Ectodermal cell (in vitro differentiated cells): ENCODE data around the gene MTHFD2L.

ENCODE experiments used
- H3K27ac ChIP-seq: 2 replicates; pipeline ENCODE4 v1.7.0; 2013; ENCODE audit warnings: mild to moderate bottlenecking, low read depth, low read length; ENCODE audit not compliant: insufficient read depth, poor library complexity, severe bottlenecking
- H3K27me3 ChIP-seq: 2 replicates; pipeline ENCODE4 v1.7.0; 2013; ENCODE audit warnings: mild to moderate bottlenecking, low read length; ENCODE audit not compliant: insufficient read depth, control insufficient read depth, poor library complexity, severe bottlenecking
- H3K36me3 ChIP-seq: one replicate; pipeline ENCODE4 v1.7.0; 2013; ENCODE audit warnings: low read length; ENCODE audit not compliant: control insufficient read depth, insufficient read depth
- H3K4me1 ChIP-seq: one replicate; pipeline ENCODE4 v1.7.0; 2013; ENCODE audit warnings: low read length; ENCODE audit not compliant: control insufficient read depth, insufficient read depth
- H3K4me3 ChIP-seq: 2 replicates; pipeline ENCODE4 v1.7.0; 2013; ENCODE audit warnings: low read depth, low read length, control low read depth; ENCODE audit not compliant: insufficient read depth
- H3K9me3 ChIP-seq: 2 replicates; pipeline ENCODE4 v1.7.0; 2013; ENCODE audit warnings: mild to moderate bottlenecking, low read length, moderate library complexity; ENCODE audit not compliant: control insufficient read depth
- WGBS, 2 experiments: methylation state at CpG; one replicate each; pipeline ENCODE4 v1.1.7; 2013; ENCODE audit warnings: missing lambda C conversion rate in 2 of 2; 5-methylcytosine and 5-hydroxymethylcytosine counted together

The MTHFD2L gene

DNA sequence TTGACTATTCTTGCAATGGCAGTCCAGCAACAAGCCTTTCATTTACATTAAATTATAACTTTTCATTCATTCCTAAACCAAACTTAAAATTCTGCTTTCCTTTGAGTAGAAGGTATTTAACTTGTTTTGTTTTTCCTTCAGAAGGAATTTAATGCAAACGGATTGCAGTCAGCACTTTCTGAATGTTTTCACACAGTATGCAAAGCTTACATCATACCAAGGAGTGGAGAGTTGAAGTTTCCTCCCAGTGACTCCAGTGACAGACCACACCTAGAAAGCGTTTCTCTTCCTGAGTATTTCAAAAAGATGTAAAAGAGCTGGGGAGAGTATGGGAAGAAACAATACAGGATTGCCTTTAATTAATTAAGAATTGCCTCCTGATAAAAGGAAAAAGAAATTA is 158.5 kb downstream of the MTHFD2L start:
- Histone ChIP-seq H3K27ac (no peak overlapping the region), H3K4me3 (no peak overlapping the region), H3K36me3 (no peaks in the 10 kb centered on the region), H3K4me1 (no peaks in the 10 kb centered on the region), H3K9me3 (no peaks in the 10 kb centered on the region), H3K27me3 (no peaks in the 10 kb centered on the region)
- WGBS, 2 experiments: 58 to 81% methylated on average over 2 of the region's 2 CpGs

DNA sequence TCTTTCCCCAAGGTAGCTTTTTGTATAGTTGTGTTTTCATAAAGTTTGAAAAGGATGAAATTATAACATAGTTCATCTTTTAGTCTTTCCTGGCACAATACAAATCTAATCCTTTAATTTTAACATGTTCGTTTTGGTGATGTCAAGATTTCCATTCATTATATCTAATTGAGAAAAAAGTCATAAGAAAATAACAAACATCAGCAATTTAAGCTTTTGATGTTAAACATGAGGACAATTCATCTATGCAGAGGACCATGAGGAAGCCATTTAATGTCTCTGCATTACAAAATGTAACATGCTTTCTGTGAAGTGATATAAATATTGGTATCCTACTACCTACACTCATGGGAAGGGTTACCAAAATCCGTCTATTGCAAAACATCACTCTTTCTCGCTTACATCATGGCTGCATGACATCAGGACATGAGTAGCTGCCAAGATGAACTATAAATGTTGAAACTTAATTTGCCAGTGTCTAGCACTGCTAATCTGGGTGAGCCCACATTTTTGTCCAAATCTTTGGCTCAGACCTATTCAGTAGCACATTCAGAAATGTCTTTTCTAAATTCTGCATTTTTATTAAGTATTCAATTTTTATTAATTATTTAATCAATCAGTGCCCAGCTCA is 159.8 kb downstream of the MTHFD2L start:
- Histone ChIP-seq H3K36me3 (no peaks in the 10 kb centered on the region), H3K4me3 (no peak overlapping the region), H3K9me3 (no peaks in the 10 kb centered on the region), H3K27ac (no peak overlapping the region), H3K4me1 (no peaks in the 10 kb centered on the region), H3K27me3 (no peaks in the 10 kb centered on the region)
- WGBS, 2 experiments: 98 to 100% methylated on average over 1 to 3 of the region's 3 CpGs

DNA sequence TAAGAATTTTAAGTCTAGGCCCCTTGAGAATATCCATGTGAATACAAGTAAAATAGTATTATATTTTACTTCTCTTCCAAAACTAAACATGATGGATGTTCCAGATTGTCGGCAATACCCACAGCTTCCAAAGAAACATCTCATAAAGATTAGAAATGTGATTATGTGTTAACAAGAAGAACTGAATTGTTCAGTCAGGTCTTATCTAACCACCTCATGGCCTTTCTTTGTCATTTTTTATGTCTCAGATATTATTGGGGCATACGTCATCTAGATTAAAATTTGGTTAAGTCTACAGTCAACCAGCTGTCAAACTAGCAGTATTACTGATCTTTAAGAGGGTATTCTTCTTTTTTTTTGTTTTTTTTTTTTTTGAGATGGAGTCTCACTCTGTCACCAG is 160.4 kb downstream of the MTHFD2L start:
- Histone ChIP-seq H3K4me3 (no peak overlapping the region), H3K4me1 (no peaks in the 10 kb centered on the region), H3K36me3 (no peaks in the 10 kb centered on the region), H3K9me3 (no peaks in the 10 kb centered on the region), H3K27me3 (no peaks in the 10 kb centered on the region), H3K27ac (no peak overlapping the region)
- 95 to 100% methylated on average over 1 to 2 of the region's 2 CpGs for WGBS, 2 experiments

DNA sequence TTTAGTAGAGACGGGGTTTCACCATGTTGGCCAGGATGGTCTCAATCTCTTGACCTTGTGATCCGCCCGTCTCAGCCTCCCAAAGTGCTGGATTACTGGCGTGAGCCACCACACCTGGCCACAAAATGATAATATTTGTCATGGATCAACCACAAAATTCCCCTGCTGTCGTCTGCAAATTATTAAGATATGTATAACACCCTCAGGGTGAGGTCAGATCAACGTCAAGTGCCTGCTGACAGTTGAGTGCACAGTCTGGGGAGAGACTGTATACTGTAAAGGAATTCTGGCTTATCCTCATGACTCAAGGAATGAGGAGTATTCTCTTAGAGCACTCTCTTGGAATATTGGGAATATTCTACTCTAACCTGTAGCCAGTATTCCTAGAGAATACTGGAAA is 161.6 kb downstream of the MTHFD2L start:
- WGBS, 2 experiments: 96 to 97% methylated on average over 6 of the region's 6 CpGs
- Histone ChIP-seq H3K27me3 (no peaks in the 10 kb centered on the region), H3K36me3 (no peaks in the 10 kb centered on the region), H3K4me3 (no peak overlapping the region), H3K4me1 (no peaks in the 10 kb centered on the region), H3K9me3 (no peaks in the 10 kb centered on the region), H3K27ac (no peak overlapping the region)

DNA sequence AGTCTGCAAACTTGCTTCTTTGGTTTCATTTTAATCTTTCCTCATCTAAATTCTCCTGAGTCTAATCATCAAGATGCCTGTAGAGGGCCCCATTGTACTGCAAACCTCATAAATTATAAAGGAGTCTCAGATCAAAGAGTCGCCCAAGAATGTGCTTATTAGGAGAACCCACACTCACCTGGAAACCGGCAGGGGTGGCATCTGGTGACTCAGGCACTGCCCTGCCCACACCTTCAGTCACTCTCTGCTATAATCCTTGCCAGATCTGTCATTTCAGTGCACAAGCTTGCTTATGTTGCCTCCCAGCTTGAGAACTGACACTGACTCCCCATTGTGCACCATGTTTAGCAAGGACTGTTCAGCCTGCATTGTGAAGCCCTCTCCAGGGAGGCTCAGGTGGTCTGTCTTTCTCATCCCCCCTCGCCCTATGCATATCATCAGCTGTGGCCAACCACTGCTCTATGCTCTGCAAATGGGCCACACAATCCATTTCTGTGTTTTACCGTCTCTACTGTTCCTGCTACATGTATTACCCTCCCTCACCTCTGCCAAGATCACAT is 162.7 kb downstream of the MTHFD2L start:
- Histone ChIP-seq H3K36me3 (no peaks in the 10 kb centered on the region), H3K9me3 (no peaks in the 10 kb centered on the region), H3K27ac (no peak overlapping the region), H3K4me1 (no peaks in the 10 kb centered on the region), H3K4me3 (no peak overlapping the region), H3K27me3 (no peaks in the 10 kb centered on the region)
- WGBS, 2 experiments: 44% methylated on average over 4 of the region's 4 CpGs

DNA sequence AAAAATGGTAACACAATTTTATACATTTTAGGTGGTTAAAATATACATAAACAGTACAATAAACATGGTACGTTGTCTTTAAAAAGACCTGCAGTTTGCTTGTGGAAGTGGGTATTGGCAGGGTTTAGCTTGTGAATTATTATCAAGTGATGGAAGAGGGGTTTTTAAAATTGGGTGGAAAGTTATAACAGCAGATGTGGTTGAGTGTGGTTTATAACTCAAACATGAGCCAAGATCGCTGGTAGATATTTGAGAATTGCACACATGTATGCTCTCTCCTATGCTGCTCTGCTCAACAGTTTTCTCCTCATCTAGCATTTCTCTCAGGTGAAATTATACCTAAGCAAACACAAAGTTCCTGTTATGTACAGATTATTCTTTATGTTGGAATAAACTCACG is 164.4 kb downstream of the MTHFD2L start:
- WGBS, 2 experiments: 93 to 94% methylated on average over 2 to 3 of the region's 3 CpGs
- H3K36me3 ChIP-seq: no peaks in the 10 kb centered on the region
- H3K27ac ChIP-seq: no peak overlapping the region
- no peak overlapping the region for H3K4me3 ChIP-seq
- H3K27me3 ChIP-seq: no peaks in the 10 kb centered on the region
- H3K4me1 ChIP-seq: no peaks in the 10 kb centered on the region
- H3K9me3 ChIP-seq: no peaks in the 10 kb centered on the region

DNA sequence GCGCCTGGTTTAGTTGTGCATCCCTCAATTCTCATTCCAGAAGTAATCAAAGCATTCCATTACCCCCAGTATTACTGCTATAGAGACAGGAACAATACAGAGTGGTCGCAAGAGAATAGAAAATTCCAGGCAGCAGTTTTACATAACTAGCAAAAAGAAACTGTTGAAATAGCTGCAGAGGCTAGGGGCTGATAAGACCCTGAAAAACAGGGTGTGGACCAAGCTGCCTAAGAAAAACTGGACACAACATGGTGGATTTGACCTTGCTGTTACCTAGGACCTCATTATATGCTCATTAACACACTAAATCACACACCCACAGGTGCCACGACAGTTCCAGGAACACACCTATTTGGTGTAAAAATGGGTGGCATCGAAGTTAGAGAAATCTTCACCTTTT is 165.7 kb downstream of the MTHFD2L start:
- 88 to 91% methylated on average over 4 of the region's 4 CpGs for WGBS, 2 experiments
- H3K27ac ChIP-seq: no peak overlapping the region

DNA sequence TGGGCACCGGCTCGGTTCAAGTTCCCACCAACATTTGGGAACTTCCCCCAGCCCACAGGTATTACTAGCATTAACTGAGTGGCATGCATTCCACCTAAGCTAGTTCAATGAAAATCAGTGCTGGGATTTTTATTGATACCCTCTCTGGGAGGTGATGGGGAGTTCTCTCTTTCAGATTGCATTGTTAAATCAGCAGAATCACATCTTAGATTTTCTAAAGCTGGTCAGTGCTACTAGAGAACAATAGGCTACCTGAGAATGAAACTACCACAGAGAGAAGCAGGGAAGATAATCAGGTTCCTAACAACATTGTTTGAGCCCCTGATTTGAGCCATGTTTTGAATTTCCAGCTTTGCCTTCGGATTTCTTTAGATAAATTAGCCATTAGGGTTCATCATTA is 166.3 kb downstream of the MTHFD2L start:
- Histone ChIP-seq H3K4me1 (no peaks in the 10 kb centered on the region), H3K27ac (no peak overlapping the region)
- 88 to 92% methylated on average over 3 of the region's 3 CpGs for WGBS, 2 experiments

More for the DNA sequence above, 165.7 kb downstream of the MTHFD2L start:
- Histone ChIP-seq H3K4me3 (no peak overlapping the region), H3K36me3 (no peaks in the 10 kb centered on the region), H3K4me1 (no peaks in the 10 kb centered on the region), H3K27me3 (no peaks in the 10 kb centered on the region), H3K9me3 (no peaks in the 10 kb centered on the region)

DNA sequence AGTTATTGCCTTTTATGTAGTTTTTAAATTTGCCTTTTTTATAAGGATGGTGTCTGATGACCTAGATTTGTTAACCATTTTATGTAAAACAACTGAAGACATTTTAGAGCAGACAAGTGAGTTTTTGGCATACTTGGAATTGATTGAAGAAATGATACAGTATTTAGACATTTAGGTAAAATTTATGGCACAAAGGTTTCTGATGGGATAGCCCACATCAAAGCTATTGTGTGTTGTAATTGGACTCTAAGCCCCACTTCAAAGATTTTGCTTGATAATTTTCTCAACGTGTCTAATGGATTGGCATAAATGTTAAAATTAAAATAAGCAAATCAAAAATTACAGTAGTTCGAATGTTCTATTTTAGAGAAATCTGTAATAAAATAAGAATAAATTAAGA is 168.0 kb downstream of the MTHFD2L start:
- 89% methylated on average over 1 of the region's 2 CpGs; no CpG with 5 or more reads in 1 of the 2 experiments for WGBS, 2 experiments
- no peaks in the 10 kb centered on the region for H3K9me3 ChIP-seq
- no peaks in the 10 kb centered on the region for H3K4me1 ChIP-seq
- H3K4me3 ChIP-seq: no peak overlapping the region
- H3K27ac ChIP-seq: no peak overlapping the region
- no peaks in the 10 kb centered on the region for H3K36me3 ChIP-seq
- H3K27me3 ChIP-seq: no peaks in the 10 kb centered on the region

More for the DNA sequence above, 166.3 kb downstream of the MTHFD2L start:
- H3K9me3 ChIP-seq: no peaks in the 10 kb centered on the region
- no peak overlapping the region for H3K4me3 ChIP-seq
- no peaks in the 10 kb centered on the region for H3K27me3 ChIP-seq
- H3K36me3 ChIP-seq: no peaks in the 10 kb centered on the region

DNA sequence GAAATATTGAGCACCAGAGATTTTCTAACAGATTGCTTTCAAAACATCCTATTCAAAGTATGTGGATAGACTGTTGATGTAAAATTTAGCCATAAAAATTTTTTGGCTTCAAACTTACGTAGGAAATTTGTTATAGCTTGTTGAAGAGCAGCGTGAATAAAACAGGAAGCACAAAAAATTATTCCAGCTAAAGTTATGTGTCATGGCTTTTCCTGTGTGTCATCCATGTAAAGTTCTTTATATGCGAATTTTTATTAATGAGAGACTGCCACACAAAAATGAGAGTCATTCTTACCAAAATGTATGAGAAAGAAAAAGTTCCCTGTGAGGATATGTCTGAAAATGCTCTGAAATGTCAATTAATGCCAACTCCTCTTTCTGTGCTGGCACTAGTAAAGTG is 169.8 kb downstream of the MTHFD2L start:
- WGBS, 2 experiments: 91 to 94% methylated on average over 3 of the region's 3 CpGs
- Histone ChIP-seq H3K4me1 (no peaks in the 10 kb centered on the region), H3K9me3 (no peaks in the 10 kb centered on the region), H3K27me3 (no peaks in the 10 kb centered on the region), H3K36me3 (no peaks in the 10 kb centered on the region), H3K4me3 (no peak overlapping the region), H3K27ac (no peak overlapping the region)
